ENCODE data around the gene APMAP.
"Not testable (repeated sequence)": the region's sequence is repeated elsewhere in the genome, so short reads cannot be mapped to it uniquely, and the experiment has no call there.

The APMAP gene

DNA sequence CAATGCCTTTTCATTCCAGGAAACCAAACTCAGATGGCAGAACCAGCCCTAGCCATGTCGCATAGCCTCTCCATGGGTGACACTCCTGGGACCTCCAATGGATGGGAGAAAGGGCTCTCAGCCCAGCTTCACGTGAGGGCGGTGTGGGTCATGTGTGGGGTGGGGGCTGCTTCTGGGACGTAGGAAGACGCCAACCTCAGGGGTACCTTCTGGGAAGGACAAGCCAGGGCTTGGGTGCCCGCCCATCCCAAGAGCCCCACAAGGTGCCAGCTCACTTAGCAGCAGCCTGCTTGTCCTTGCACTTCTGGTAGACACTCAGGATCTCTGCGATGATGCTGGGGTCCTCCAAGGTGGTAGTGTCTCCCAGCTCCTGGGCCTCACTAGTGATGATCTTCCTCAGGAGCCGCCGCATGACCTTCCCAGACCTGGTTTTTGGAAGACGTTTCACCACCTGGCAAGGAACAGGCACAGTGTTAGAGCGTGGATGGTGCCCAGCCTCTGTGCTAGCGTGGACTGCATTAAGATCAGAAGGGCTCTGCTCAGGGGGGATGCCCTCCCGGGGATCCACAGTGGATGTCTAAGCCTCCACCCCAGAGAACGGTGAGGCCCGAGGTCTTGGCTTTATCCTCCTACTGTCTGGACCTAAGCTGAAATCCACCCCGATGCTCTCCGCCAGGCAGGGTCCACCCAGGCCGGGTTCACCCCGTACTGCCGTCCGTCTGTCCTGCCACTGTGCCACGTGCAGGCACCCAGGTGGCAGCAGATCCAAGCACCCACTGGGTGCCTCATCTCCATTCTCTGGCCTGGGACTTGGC lies 15.1 kb upstream of the APMAP start:
- H3K27me3 ChIP-seq (ENCODE audit: control insufficient read depth in 2 of 2, insufficient read depth in 2 of 2, low read length in 2 of 2), result no peaks in the 10 kb centered on the region
- H3K9ac ChIP-seq (ENCODE audit: low read depth in 1 of 2, low read length in 2 of 2), result no peak overlapping the region
- H3K9me3 ChIP-seq (ENCODE audit: control insufficient read depth in 2 of 2, low read length in 2 of 2), result no peaks in the 10 kb centered on the region
- peaks cover 46 to 66% of the 10 kb centered on the region in 2 donors for H3K36me3 ChIP-seq (ENCODE audit: control insufficient read depth in 2 of 2, insufficient read depth in 2 of 2, low read length in 2 of 2)
- H3K4me1 ChIP-seq (ENCODE audit: control insufficient read depth in 2 of 2, insufficient read depth in 2 of 2, low read length in 2 of 2), result no peaks in the 10 kb centered on the region
- H3K4me3 ChIP-seq (ENCODE audit: low read length in 2 of 2), result no peak overlapping the region
- H3K27ac ChIP-seq (ENCODE audit: low read depth in 2 of 2, low read length in 2 of 2), result no peak overlapping the region

DNA sequence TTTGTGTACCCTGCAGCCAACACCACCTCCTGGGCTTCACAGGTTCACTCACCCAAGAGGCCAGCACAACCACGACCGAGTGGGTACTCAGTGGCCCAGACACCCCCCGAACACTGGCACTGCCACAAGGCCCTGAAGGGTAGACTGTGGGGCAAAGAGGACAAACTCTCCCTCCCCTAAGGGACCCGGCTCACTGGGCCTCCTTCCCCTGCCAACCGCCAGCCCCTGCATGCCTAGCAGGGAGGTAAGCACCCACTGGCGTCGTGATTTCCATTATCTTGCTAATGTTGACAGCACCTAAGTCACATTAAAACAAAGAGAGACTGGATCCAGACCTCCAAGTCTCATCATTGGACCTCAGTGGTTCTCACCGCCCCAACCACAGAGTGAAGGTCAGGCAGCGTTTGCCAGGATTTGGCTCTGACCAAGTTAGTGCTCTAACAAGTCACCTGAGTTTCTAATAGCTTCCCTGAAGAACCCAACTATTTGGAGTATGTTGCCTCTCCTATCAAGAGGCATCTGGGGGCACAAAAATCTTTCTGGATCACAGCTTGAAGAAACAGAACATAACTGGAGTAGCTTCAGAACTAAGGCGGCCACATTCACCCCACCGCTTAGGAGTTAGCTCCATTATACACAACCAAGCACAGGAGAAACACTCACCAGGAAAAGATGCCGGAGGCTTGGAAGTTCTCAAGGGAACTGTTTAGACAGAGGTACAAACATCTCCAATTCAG lies 14.0 kb upstream of the APMAP start:
- Histone ChIP-seq H3K36me3 (ENCODE audit: control insufficient read depth in 2 of 2, insufficient read depth in 2 of 2, low read length in 2 of 2) (peaks cover 36 to 55% of the 10 kb centered on the region in 2 donors), H3K27me3 (ENCODE audit: control insufficient read depth in 2 of 2, insufficient read depth in 2 of 2, low read length in 2 of 2) (no peaks in the 10 kb centered on the region), H3K9ac (ENCODE audit: low read depth in 1 of 2, low read length in 2 of 2) (no peak overlapping the region), H3K9me3 (ENCODE audit: control insufficient read depth in 2 of 2, low read length in 2 of 2) (no peaks in the 10 kb centered on the region), H3K4me3 (ENCODE audit: low read length in 2 of 2) (no peak overlapping the region), H3K4me1 (ENCODE audit: control insufficient read depth in 2 of 2, insufficient read depth in 2 of 2, low read length in 2 of 2) (no peaks in the 10 kb centered on the region), H3K27ac (ENCODE audit: low read depth in 2 of 2, low read length in 2 of 2) (no peak overlapping the region)

DNA sequence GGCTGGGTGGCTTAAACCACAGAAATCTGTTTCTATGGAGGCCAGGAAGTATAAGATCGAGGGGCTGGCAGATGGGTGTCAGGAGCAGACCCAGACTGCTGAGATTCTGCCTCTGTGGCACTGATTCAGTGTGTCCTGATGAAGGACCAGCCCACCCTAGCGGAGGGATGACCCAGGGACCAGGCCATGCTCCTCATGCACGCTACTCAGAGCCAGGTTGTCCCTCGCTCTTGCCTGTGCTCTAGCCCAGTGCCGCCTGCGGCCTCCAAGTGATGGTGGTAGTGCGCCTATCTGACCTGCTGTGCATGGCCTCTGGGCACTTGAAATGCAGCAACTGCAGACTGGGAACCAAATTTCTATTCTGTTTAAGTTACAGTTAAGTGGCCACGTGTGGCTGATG lies 13.1 kb upstream of the APMAP start:
- H3K4me1 ChIP-seq (ENCODE audit: control insufficient read depth in 2 of 2, insufficient read depth in 2 of 2, low read length in 2 of 2), result no peaks in the 10 kb centered on the region
- H3K36me3 ChIP-seq (ENCODE audit: control insufficient read depth in 2 of 2, insufficient read depth in 2 of 2, low read length in 2 of 2), result peaks cover 36 to 47% of the 10 kb centered on the region in 2 donors
- H3K9ac ChIP-seq (ENCODE audit: low read depth in 1 of 2, low read length in 2 of 2), result no peak overlapping the region
- H3K4me3 ChIP-seq (ENCODE audit: low read length in 2 of 2), result no peak overlapping the region
- no peaks in the 10 kb centered on the region for H3K27me3 ChIP-seq (ENCODE audit: control insufficient read depth in 2 of 2, insufficient read depth in 2 of 2, low read length in 2 of 2)
- no peak overlapping the region for H3K27ac ChIP-seq (ENCODE audit: low read depth in 2 of 2, low read length in 2 of 2)
- H3K9me3 ChIP-seq (ENCODE audit: control insufficient read depth in 2 of 2, low read length in 2 of 2), result no peaks in the 10 kb centered on the region

DNA sequence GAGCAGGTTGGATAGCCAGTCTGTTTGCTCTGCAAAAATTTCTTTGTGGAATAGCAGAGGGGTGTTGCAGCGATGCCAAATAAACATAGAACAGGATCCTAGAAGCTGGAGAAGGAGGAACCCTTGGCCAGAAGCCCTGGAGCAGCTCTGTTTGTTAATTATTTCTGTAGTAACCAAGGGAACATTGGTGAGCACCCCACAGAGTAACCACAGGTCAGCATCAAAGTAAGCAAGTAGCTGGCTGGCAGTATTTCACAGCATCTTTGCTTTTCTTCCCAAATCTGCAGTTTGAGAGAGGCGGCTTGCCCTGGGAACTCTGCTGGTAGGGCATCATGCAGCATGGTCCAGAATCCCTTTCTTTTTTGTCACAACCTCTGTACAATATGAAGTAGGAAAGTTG lies 12.7 kb upstream of the APMAP start:
- Histone ChIP-seq H3K27ac (ENCODE audit: low read depth in 2 of 2, low read length in 2 of 2) (no peak overlapping the region), H3K36me3 (ENCODE audit: control insufficient read depth in 2 of 2, insufficient read depth in 2 of 2, low read length in 2 of 2) (peaks cover 36 to 42% of the 10 kb centered on the region in 2 donors), H3K4me1 (ENCODE audit: control insufficient read depth in 2 of 2, insufficient read depth in 2 of 2, low read length in 2 of 2) (no peaks in the 10 kb centered on the region)

DNA sequence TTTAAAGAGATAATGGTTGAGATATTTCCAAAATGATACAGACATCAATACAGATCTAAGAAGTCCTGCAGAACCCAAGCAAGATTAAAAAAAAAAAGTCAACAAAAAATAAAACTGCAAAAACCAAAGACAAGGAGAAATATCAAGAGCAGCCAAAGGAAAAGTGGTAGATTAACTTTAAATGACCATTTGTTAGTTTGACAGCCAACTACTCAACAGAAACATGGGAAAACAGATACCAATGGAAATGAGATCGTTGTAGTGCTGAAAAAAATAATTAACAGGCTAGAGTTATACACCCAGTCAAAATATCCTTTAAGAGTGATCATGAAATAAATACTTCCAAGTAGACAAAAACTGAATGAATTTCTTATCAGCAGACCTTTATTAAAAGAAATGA lies 10.5 kb upstream of the APMAP start:
- no peak overlapping the region for H3K27ac ChIP-seq (ENCODE audit: low read depth in 2 of 2, low read length in 2 of 2)
- peaks cover 21 to 26% of the 10 kb centered on the region in 2 donors for H3K36me3 ChIP-seq (ENCODE audit: control insufficient read depth in 2 of 2, insufficient read depth in 2 of 2, low read length in 2 of 2)
- H3K9ac ChIP-seq (ENCODE audit: low read depth in 1 of 2, low read length in 2 of 2), result no peak overlapping the region

More for the DNA sequence above, 12.7 kb upstream of the APMAP start:
- H3K4me3 ChIP-seq (ENCODE audit: low read length in 2 of 2), result no peak overlapping the region
- no peaks in the 10 kb centered on the region for H3K9me3 ChIP-seq (ENCODE audit: control insufficient read depth in 2 of 2, low read length in 2 of 2)
- no peak overlapping the region for H3K9ac ChIP-seq (ENCODE audit: low read depth in 1 of 2, low read length in 2 of 2)
- H3K27me3 ChIP-seq (ENCODE audit: control insufficient read depth in 2 of 2, insufficient read depth in 2 of 2, low read length in 2 of 2), result no peaks in the 10 kb centered on the region

DNA sequence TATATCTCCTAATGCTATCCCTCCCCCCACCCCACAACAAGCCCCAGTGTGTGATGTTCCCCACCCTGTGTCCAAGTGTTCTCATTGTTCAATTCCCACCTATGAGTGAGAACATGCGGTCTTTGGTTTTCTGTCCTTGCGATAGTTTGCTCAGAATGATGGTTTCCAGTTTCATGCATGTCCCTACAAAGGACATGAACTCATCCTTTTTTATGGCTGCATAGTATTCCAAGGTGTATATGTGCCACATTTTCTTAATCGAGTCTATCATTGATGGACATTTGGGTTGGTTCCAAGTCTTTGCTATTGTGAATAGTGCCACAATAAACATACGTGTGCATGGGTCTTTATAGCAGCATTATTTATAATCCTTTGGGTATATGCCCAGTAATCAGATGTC lies 8.8 kb upstream of the APMAP start:
- H3K9me3 ChIP-seq (ENCODE audit: control insufficient read depth in 2 of 2, low read length in 2 of 2); H3K36me3 ChIP-seq (ENCODE audit: control insufficient read depth in 2 of 2, insufficient read depth in 2 of 2, low read length in 2 of 2); H3K27me3 ChIP-seq (ENCODE audit: control insufficient read depth in 2 of 2, insufficient read depth in 2 of 2, low read length in 2 of 2); H3K9ac ChIP-seq (ENCODE audit: low read depth in 1 of 2, low read length in 2 of 2); H3K27ac ChIP-seq (ENCODE audit: low read depth in 2 of 2, low read length in 2 of 2); H3K4me3 ChIP-seq (ENCODE audit: low read length in 2 of 2); H3K4me1 ChIP-seq (ENCODE audit: control insufficient read depth in 2 of 2, insufficient read depth in 2 of 2, low read length in 2 of 2): not testable (repeated sequence)

More for the DNA sequence above, 10.5 kb upstream of the APMAP start:
- H3K4me3 ChIP-seq (ENCODE audit: low read length in 2 of 2), result no peak overlapping the region
- H3K4me1 ChIP-seq (ENCODE audit: control insufficient read depth in 2 of 2, insufficient read depth in 2 of 2, low read length in 2 of 2), result no peaks in the 10 kb centered on the region
- H3K9me3 ChIP-seq (ENCODE audit: control insufficient read depth in 2 of 2, low read length in 2 of 2), result no peaks in the 10 kb centered on the region
- H3K27me3 ChIP-seq (ENCODE audit: control insufficient read depth in 2 of 2, insufficient read depth in 2 of 2, low read length in 2 of 2), result no peaks in the 10 kb centered on the region

DNA sequence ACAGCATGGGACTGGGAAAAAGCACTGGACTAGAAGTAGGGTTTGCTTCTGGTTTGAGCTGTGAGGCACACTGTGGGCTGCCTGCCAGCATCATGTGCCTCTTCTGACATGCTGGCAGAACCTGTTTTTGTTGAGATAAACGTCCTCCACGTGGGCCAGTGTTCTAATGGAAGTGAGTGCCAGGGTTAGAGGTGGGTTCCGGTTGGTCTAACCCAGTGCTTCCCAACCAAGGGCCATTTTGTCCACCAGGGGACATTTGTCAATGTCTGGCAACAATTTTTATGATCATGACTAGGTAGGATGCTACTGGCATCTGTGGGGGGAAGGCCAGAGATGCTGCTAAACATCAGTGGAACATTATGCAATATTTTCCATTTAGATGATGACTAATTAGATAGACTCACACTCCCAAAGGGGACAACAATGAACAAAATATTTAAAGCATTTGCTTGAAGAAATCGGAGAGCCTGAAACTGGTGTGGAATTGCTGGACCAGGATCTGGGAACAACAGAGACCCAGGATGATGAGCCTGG lies 7.8 kb upstream of the APMAP start:
- Histone ChIP-seq H3K27me3 (ENCODE audit: control insufficient read depth in 2 of 2, insufficient read depth in 2 of 2, low read length in 2 of 2) (no peaks in the 10 kb centered on the region), H3K36me3 (ENCODE audit: control insufficient read depth in 2 of 2, insufficient read depth in 2 of 2, low read length in 2 of 2) (peaks cover 0 to 5% of the 10 kb centered on the region in 2 donors), H3K4me1 (ENCODE audit: control insufficient read depth in 2 of 2, insufficient read depth in 2 of 2, low read length in 2 of 2) (no peaks in the 10 kb centered on the region), H3K9me3 (ENCODE audit: control insufficient read depth in 2 of 2, low read length in 2 of 2) (no peaks in the 10 kb centered on the region), H3K9ac (ENCODE audit: low read depth in 1 of 2, low read length in 2 of 2) (no peak overlapping the region), H3K27ac (ENCODE audit: low read depth in 2 of 2, low read length in 2 of 2) (no peak overlapping the region), H3K4me3 (ENCODE audit: low read length in 2 of 2) (no peak overlapping the region)

DNA sequence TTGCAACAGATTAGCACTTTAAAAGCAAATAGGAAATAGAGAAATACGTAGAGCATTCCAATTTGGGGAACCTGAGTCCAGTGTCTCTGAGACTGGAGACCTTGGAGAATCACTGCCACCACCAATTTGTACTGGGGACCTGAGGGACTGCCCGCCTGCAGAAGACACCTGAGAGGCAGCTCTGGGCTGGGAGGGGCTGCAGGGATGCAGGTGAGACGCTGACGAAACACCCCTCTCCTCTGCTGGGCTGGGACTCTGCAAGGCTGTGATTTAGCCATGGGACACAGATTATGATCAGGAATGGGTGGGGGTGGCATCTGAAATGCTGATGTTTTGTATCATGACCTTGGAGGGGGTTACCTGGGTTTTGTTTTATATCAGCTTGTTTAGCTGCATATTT lies 7.0 kb upstream of the APMAP start:
- H3K9ac ChIP-seq (ENCODE audit: low read depth in 1 of 2, low read length in 2 of 2), result no peak overlapping the region
- no peak overlapping the region for H3K27ac ChIP-seq (ENCODE audit: low read depth in 2 of 2, low read length in 2 of 2)

DNA sequence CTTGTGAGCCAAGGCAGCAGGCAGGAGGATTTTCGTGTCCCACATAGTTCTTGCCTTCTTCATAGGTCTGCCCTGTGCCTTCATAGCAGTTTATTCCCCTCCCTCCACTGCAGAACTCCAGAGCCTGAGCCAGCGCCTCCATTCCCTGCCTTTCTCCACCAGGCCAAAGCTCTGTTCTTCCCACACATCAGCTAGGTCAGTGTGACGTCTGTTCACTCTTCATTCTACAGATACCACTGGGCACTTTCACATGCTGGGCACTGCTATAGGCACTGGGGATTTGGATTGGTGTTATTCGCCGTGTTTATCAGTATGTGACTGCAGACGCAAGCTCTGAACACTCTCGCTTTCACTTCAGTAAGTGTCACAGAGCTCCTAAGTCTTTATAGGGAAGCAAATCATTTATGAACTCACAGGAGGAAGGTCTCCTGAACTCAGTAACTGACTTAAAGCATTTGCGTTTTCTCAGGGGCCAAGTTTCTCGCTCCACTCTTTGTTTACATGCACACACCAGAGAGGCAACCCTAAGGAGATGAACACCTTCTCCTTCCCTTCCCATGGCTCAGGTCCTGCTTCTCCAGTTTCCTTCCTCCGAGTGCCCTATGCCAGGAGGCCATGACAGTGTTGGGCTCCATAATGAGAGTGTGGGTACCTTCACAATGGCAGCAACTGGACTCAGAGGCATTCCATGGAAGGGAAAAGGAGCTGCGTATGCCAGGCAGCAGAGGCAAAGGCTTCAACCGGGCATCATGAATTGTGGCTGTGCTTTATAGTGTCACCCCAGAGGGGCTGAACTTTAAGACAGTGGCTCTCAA lies 6.3 kb upstream of the APMAP start:
- no peak overlapping the region for H3K9ac ChIP-seq (ENCODE audit: low read depth in 1 of 2, low read length in 2 of 2)
- peaks cover 4% of the 10 kb centered on the region in 2 donors for H3K4me1 ChIP-seq (ENCODE audit: control insufficient read depth in 2 of 2, insufficient read depth in 2 of 2, low read length in 2 of 2)
- H3K36me3 ChIP-seq (ENCODE audit: control insufficient read depth in 2 of 2, insufficient read depth in 2 of 2, low read length in 2 of 2), result no peaks in the 10 kb centered on the region
- no peak overlapping the region for H3K27ac ChIP-seq (ENCODE audit: low read depth in 2 of 2, low read length in 2 of 2)
- peak overlapping the region in 1 of 2 donors; percentile 4 for H3K4me3 ChIP-seq (ENCODE audit: low read length in 2 of 2)
- no peaks in the 10 kb centered on the region for H3K9me3 ChIP-seq (ENCODE audit: control insufficient read depth in 2 of 2, low read length in 2 of 2)
- no peaks in the 10 kb centered on the region for H3K27me3 ChIP-seq (ENCODE audit: control insufficient read depth in 2 of 2, insufficient read depth in 2 of 2, low read length in 2 of 2)

More for the DNA sequence above, 7.0 kb upstream of the APMAP start:
- Histone ChIP-seq H3K36me3 (ENCODE audit: control insufficient read depth in 2 of 2, insufficient read depth in 2 of 2, low read length in 2 of 2) (peaks cover 0 to 2% of the 10 kb centered on the region in 2 donors), H3K4me3 (ENCODE audit: low read length in 2 of 2) (no peak overlapping the region), H3K9me3 (ENCODE audit: control insufficient read depth in 2 of 2, low read length in 2 of 2) (no peaks in the 10 kb centered on the region), H3K4me1 (ENCODE audit: control insufficient read depth in 2 of 2, insufficient read depth in 2 of 2, low read length in 2 of 2) (peaks cover 0 to 4% of the 10 kb centered on the region in 2 donors), H3K27me3 (ENCODE audit: control insufficient read depth in 2 of 2, insufficient read depth in 2 of 2, low read length in 2 of 2) (no peaks in the 10 kb centered on the region)
